Measurements from ENCODE around the gene SLC66A1.

The SLC66A1 gene

DNA sequence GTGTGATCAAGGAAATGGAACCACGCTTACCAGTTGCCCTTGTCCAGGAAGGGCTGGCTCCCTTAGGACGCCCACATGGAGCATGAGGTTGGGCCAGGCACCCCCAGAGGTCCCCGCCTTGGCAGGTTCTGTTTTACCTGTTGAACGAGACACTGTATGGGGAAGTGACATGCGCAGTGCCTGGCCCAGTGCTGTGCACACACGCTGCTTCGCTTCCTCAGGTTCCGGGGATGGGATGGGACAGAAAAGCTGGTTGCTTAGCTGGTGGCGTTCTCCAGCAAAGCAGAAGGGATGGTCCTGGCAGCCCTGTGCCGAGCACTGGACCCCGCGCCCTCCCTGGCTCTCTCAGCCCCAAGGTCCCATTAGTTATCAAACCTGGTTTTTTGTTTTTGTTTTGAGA, 20.7 kb downstream of the SLC66A1 start:
- TF ChIP-seq, protein P1, sequence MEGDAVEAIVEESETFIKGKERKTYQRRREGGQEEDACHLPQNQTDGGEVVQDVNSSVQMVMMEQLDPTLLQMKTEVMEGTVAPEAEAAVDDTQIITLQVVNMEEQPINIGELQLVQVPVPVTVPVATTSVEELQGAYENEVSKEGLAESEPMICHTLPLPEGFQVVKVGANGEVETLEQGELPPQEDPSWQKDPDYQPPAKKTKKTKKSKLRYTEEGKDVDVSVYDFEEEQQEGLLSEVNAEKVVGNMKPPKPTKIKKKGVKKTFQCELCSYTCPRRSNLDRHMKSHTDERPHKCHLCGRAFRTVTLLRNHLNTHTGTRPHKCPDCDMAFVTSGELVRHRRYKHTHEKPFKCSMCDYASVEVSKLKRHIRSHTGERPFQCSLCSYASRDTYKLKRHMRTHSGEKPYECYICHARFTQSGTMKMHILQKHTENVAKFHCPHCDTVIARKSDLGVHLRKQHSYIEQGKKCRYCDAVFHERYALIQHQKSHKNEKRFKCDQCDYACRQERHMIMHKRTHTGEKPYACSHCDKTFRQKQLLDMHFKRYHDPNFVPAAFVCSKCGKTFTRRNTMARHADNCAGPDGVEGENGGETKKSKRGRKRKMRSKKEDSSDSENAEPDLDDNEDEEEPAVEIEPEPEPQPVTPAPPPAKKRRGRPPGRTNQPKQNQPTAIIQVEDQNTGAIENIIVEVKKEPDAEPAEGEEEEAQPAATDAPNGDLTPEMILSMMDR (IDR thresholded peaks at IDR 0.05; ENCODE audit: low read depth, low read length), result no peak
- no peak for DNase-seq (ENCODE audit: low read depth)
- no peak overlapping the region for H3K4me3 ChIP-seq (ENCODE audit: low read depth, low read length)

DNA sequence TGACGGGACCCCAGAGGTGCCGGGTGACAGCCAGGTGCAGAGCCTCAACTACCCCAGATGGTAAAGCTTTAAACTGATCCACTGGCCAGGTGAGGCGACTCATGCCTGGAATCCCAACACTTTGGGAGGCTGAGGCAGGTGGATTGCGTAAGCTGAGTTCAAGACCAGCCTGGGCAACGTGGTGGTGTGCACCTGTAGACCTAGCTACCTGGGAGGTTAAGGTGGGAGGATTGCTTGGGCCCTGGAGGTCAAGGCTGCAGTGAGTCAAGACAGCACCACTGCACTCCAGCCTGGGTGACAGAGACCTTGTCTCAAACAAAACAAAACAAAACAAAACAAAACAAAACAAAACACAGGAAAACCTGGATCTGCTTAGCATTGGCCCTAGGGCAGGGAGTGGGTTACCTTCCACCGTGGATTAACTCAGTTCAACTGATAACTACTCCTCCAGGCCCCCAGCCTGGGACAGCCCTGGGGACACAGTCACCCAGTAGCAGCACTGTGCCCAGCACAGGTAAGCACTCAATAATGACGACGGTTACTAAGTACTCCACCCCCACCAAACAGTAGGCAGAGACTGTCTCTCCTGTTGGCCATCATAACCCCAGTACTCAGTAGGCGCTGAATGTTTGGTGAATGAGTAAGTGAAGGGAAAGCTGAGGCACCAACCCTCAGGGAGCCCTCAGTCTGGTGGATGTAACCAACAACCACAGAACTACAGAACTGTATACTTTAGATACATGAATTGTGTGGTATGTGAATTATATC, 21.6 kb downstream of the SLC66A1 start:
- H3K4me3 ChIP-seq (ENCODE audit: low read depth, low read length), result no peak overlapping the region
- DNase-seq (ENCODE audit: low read depth), result no peak
- TF ChIP-seq MYC (IDR thresholded peaks at IDR 0.05; ENCODE audit: low read depth, low read length), result no peak
- TF ChIP-seq, protein P2, sequence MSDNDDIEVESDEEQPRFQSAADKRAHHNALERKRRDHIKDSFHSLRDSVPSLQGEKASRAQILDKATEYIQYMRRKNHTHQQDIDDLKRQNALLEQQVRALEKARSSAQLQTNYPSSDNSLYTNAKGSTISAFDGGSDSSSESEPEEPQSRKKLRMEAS (IDR thresholded peaks at IDR 0.05; ENCODE audit: low read depth, low read length), result no peak
- TF ChIP-seq POLR2A (IDR thresholded peaks at IDR 0.05; ENCODE audit: extremely low read depth, insufficient read length), result no peak
- TF ChIP-seq, protein P1 (IDR thresholded peaks at IDR 0.05; ENCODE audit: low read depth, low read length), result no peak

DNA sequence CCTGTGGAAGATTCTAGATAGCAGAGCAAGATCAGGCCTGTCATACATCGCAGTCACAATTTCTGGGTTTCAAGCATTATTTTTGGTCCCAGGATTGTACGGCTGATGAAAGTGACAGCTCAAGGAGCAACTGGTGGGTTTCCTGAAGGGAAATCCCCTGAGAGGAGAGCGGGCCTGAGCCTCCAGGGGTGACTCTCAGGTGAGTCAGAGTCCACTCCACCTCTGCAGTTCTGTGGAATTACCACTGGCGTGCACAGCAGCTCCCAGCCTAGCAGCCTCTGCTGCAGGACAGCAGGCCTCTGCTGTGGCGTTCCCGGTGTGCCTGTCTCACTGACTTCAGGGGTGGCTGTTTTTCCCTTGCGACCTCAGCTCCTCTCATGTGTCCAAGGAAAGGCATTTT, 24.4 kb downstream of the SLC66A1 start:
- H3K4me3 ChIP-seq (ENCODE audit: low read depth, low read length), result no peak overlapping the region
- TF ChIP-seq MYC (IDR thresholded peaks at IDR 0.05; ENCODE audit: low read depth, low read length) (no peak), POLR2A (IDR thresholded peaks at IDR 0.05; ENCODE audit: extremely low read depth, insufficient read length) (no peak)
- TF ChIP-seq, protein P1 (IDR thresholded peaks at IDR 0.05; ENCODE audit: low read depth, low read length), result no peak
- TF ChIP-seq, protein P2 (IDR thresholded peaks at IDR 0.05; ENCODE audit: low read depth, low read length), result no peak
- DNase-seq (ENCODE audit: low read depth), result no peak

DNA sequence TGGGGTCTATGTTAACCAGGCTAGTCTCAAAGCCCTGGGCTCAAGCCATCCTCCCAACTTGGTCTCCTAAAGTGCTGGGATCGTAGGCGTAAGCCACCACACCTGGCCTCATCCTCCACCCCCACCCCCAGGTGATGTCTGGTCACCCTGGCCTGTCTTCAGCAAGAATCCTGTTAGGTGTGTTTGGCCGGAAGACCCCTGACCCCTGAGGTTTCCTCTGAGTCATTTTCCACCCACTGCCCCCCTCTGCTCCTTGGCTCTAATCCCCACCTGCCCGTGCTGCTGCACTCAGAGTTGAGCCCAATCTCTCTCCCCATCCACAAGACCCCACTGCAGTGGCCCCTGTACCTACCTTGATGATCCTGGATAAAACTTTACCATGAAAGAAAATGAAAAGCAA, 25.2 kb downstream of the SLC66A1 start:
- no peak for TF ChIP-seq POLR2A (IDR thresholded peaks at IDR 0.05; ENCODE audit: extremely low read depth, insufficient read length)
- TF ChIP-seq, protein P2 (IDR thresholded peaks at IDR 0.05; ENCODE audit: low read depth, low read length), result no peak
- TF ChIP-seq, protein P1 (IDR thresholded peaks at IDR 0.05; ENCODE audit: low read depth, low read length), result no peak
- TF ChIP-seq MYC (IDR thresholded peaks at IDR 0.05; ENCODE audit: low read depth, low read length), result no peak
- no peak for DNase-seq (ENCODE audit: low read depth)
- H3K4me3 ChIP-seq (ENCODE audit: low read depth, low read length), result no peak overlapping the region

DNA sequence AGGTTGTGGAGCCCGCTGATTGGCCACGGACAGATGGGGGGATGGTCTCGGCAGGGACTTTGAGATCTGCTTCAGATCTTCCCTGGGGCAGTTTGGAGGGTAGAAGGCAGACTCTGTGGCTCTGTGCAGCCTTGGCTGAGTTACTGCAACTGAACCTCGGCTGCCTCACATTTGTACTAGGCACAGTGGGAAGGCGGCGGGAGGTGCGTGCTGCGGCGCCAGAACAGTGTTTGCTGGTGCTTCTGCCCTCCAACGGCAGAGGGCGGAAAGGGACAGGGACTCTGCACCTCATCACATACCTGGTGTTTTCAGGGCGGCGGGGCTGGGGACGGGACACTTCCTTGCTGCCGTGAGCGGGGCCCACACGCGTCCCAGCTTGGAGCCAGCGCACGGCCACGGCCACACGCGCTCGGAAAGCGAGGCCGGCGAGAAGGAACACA, 26.2 kb downstream of the SLC66A1 start:
- no peak overlapping the region for H3K4me3 ChIP-seq (ENCODE audit: low read depth, low read length)
- peak; percentile 44 for DNase-seq (ENCODE audit: low read depth)
- TF ChIP-seq MYC (IDR thresholded peaks at IDR 0.05; ENCODE audit: low read depth, low read length), result no peak
- TF ChIP-seq, protein P1 (IDR thresholded peaks at IDR 0.05; ENCODE audit: low read depth, low read length), result no peak
- TF ChIP-seq, protein P2 (IDR thresholded peaks at IDR 0.05; ENCODE audit: low read depth, low read length), result no peak
- no peak for TF ChIP-seq POLR2A (IDR thresholded peaks at IDR 0.05; ENCODE audit: extremely low read depth, insufficient read length)

All from NB4 (cell line).